Brain pericyte (primary cell): ENCODE data around the gene PRSS23.
"Not testable (repeated sequence)": the region's sequence is repeated elsewhere in the genome, so short reads cannot be mapped to it uniquely, and the experiment has no call there.

Experiments
- DNase-seq: peaks from one replicate; pipeline ENCODE4 v3.0.0-alpha.2; 2012; ENCODE audit warnings: low read depth, low spot score

PRSS23 gene

GRCh38 chr11:86812981-86813380, 12.6 kb downstream of the PRSS23 start:
- DNase-seq: no peak

- DNase-seq: no peak
Measured at GRCh38 chr11:86814775-86815174, 14.4 kb downstream of the PRSS23 start.

DNA sequence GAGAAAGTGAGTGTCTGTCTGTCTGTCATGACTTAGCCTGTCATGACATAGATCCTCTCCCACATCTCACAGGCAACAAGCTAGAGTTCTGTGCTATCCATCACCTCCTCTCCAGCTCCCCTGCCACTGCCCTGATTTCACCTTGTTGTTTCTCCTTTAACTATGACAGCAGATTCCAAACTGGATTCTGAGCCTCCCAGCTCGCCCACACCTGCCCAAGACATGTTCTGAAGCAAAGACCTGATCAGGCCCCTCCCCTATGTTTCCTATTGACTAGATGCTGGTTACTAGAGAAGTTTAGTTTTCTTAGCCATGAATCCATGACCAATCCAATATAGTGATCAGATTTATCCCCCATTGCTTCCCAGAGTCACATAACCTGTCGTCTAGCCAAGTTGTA, 15.4 kb downstream of the PRSS23 start:
- DNase-seq: no peak

- no peak for DNase-seq
Measured at GRCh38 chr11:86816251-86816726, 15.9 kb downstream of the PRSS23 start.

GRCh38 chr11:86818462-86819192, 18.3 kb downstream of the PRSS23 start:
- DNase-seq: no peak

- DNase-seq: not testable (repeated sequence)
Measured at GRCh38 chr11:86824139-86824538, 23.8 kb downstream of the PRSS23 start.

GRCh38 chr11:86834376-86834775, 34.0 kb downstream of the PRSS23 start:
- DNase-seq: not testable (repeated sequence)

DNA sequence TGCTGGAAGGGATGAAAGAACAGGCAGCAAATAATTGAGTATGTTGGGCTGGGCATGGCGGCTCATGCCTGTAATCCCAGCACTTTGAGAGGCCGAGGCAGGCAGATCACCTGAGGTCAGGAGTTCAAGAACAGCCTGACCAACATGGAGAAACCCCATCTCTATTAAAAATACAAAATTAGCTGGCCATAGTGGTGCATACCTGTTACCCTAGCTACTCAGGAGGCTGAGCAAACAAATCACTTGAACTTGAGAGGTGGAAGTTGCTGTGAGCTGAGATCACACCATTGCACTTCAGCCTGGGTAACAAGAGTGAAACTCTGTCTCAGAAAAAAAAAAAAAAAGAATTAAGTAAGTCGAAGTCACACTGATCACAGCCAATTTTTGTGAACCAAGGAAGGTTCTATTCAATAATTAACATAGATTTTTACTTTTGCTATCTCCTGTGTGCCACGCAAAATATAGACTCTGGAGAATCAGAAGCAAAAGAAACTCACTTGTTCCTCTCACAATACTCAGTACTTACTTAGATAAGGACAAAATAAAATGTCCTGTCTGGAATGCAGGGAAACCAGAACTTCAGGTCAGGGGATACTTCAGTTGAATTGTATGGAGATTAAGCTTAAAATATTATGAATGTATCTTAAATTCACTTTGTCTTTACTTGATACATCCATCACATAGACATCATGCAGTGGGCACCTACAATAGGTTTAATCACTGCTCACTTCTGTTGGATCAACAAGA, 44.6 kb downstream of the PRSS23 start:
- DNase-seq: not testable (repeated sequence)

DNA sequence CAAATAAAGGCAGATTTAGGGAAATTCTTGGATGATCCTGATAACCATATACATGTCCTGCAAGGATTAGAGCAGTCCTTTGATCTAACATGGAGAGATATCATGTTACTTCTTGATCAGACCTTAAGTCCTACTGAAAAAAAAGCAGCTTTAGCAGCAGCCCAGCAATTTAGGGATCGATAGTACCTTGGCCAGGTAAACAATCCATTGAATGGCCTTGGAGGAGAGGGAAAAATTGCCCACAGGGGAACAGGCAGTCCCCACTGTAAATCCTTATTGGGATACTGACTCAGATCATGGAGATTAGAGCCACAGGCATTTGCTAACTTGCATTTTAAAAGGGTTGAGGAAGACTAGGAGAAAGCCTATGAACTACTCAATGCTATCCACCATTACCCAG, 47.8 kb downstream of the PRSS23 start:
- DNase-seq: no peak

GRCh38 chr11:86849679-86850078, 49.3 kb downstream of the PRSS23 start:
- no peak for DNase-seq
